Measurements from ENCODE around the gene NRP2. TPM values are rescaled to one million over a fixed set of nuclear protein-coding genes. Genes with fewer than 3 reads are reported as not detected.

The NRP2 gene
- total RNA-seq, 1 donor from 2014 or later: 137 TPM

DNA sequence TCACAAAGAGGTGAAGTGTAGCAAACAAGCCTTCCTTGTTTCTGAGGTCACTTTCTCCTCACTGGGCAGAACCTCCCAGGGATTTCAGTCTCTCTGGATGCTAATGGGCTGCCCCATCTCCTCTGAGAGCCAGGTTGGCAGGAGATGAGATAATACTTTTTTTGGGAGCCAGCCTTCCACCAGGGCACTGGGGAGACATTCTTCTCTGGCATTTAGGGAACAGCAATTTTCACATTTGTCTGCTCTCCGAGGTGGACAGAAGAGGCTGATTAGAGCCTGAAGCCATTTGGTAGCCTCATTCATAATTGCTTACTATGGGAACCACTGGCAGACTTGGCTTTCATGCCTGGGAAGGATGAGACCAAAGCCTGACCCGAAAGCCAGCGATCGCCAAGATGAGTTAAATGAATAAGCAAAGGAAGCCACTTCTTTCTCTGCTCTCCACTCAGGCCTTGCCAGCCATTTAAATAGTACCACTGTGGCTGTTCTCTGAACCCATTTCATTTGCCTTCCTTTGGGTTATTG is 70.1 kb downstream of the NRP2 start:
- no peak for DNase-seq (ENCODE audit: low read depth in 2 of 2)

DNA sequence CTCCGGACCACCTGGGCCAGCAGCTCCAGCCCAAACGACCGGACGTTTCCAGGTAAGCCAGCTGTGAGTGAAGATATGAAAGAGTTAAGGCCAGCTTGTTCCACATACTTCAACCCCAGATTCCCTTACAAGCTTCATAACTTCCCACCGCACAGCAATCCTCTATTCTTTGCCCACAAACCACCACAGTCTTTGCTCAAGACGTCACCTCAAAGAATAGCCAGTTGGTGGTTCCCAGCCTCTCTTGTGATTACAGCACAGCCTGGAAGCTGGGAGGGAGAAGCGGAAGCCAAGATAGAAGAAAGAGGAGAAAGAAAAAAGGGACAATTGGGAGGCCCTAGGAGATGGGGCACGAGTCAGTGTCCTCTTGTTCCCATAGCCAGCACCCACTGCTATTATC is 70.6 kb downstream of the NRP2 start:
- no peak for DNase-seq (ENCODE audit: low read depth in 2 of 2)

DNA sequence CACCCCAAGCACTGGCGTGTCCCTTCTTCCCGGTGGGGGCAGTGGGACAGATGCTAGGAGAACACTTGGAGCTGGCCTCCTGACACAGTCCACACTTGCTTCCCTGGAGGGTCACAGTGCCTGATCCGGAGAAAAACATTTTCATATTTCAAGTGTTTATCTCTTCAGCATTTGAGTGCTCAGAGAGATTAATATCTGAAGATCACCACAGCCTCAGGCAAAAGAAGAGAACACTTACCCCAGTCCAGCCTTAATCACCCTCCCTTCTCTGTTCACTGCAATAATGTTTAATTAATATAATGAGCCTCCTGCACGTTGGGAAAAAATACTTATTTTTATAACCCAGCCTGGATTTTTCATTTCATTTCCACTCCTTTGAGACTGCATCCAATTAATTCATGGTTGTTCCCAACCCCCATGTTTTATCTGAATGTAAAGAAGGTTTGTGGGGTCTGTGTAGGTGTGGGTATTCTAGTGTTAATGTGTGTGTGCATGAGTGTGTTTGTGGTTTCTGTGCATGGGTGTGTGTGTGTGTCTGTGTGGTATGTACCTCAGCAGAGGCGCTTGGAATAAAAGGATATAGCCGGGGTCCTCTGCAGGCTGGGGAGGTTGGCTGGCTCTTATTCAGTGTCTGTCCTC is 72.1 kb downstream of the NRP2 start:
- DNase-seq (ENCODE audit: low read depth in 2 of 2): no peak

GRCh38 chr2:205754924-205755321 is 72.6 kb downstream of the NRP2 start:
- DNase-seq (ENCODE audit: low read depth in 2 of 2): no peak

DNA sequence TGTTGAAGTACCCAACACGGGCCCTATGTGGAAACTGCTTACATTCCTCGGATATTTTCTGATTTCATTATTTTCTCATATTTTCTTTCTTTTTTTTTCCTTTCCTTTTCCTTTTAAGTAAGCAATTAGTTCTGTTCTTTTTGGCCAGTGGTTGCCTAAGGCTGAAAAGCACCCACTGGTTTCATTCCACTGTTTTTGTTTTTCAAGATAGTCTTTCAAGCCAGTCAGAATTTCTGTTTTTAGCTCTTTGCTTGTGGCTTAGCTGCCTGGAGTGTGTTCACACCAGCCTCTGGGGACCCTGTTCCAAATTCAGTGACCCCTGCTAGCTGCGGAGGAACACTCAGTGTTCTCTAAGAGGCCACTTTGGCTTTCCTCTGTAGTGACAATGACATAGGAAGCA is 73.6 kb downstream of the NRP2 start:
- no peak for DNase-seq (ENCODE audit: low read depth in 2 of 2)

- no peak for DNase-seq (ENCODE audit: low read depth in 2 of 2)
Measured at GRCh38 chr2:205757271-205757670, 75.0 kb downstream of the NRP2 start.

DNA sequence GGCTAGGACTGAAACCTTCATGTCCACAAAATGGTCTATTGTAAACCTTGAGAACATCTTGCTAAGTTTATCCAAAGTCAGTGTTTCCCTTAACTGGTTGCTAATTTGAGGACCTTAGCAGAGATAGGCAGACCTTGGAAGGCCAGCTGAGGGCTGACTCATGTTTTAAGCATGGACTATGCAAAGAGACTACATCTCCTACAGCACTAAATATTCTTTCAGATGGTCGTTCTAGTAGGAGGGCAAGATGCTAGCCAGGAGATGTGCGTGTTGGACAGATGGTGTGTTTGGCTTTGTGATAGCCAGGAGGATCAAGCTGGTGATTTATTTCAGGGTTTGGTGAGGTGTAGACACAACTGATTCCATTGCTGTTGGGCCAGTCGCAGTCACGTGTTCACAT is 75.8 kb downstream of the NRP2 start:
- DNase-seq (ENCODE audit: low read depth in 2 of 2): peak in 1 of 2 donors; percentile 78

- peak; percentile 58 to 83 for DNase-seq (ENCODE audit: low read depth in 2 of 2)
Measured at GRCh38 chr2:205758500-205758899, 76.2 kb downstream of the NRP2 start.

DNA sequence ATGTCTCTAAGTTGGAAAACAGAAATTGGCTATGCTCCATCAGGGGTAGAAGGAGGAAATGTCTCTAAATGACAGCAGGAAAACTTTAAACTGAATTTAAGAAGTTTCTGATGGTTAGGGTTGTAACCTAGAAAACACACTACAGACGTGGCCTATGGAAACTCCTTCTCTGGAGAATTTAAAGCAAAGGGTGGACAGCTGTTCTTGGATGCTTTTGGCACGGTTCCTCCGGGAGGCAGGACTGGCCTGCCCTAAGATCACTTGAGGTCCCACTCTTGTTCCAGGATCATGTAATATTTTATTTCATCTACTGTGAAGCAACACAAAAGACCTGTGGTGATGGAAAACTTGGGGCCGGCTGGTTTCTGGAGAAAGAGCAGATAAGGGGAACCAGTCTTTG is 77.0 kb downstream of the NRP2 start:
- no peak for DNase-seq (ENCODE audit: low read depth in 2 of 2)

GRCh38 chr2:205759732-205760131 is 77.4 kb downstream of the NRP2 start:
- no peak for DNase-seq (ENCODE audit: low read depth in 2 of 2)

DNA sequence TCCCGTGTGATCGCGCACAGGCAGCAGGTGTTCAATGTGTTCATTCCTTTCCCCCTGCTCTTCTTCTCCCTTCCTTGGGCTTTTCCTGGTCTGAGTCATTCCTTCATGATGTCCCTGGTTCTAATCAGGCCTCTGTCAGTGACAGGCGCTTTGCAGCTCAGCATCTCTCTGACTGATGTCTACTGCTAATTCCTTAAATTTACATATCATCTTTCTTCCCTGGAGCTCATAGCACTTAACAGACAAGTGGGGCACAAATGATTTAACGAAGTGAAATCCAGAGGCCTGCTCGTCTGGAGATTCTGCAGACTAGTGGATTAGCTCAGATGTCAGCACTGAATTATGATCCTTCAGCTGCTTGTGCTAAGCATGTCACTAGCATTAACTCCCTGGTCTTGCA is 77.9 kb downstream of the NRP2 start:
- DNase-seq (ENCODE audit: low read depth in 2 of 2): no peak

DNA sequence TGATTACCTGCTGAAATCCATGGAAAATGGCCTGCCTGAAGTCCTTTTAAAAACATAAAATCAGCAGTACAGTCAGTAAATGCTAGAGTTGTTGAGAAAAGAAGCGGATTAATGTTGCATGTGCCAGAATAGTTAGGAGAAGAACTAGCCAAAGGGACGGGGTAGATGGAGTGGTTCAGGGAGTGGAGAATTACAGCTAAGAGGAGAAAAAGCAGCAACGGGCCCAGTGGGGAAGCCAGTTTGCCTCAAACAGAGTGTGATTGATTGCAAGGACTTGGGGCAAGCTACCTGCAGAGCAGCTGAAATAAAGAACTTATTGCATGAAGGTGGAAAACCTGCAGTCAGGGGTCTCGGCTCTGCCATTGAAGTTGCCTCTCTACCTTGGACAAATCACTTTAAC is 79.1 kb downstream of the NRP2 start:
- DNase-seq (ENCODE audit: low read depth in 2 of 2): no peak

DNA sequence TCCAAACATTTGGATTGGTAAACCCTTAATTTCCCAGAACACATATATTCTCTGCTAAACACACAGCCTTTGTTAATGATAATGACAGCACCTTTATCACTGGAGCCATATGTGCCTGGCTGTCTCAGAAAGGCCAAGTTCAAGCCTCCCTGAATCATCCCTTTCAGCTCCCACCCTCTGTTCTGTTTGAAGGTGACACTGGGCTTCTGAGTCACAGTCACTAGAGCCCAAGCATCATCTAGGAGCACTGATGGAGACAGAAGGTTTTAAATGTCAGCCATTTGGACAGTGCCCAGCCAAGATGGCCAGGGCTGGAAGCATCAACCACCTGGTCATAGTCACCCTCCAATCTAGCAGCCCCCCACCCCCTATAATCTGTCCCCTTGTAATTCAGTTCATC is 80.6 kb downstream of the NRP2 start:
- no peak for DNase-seq (ENCODE audit: low read depth in 2 of 2)

GRCh38 chr2:205763708-205764211 is 81.5 kb downstream of the NRP2 start:
- DNase-seq (ENCODE audit: low read depth in 2 of 2): peak; percentile 85

- DNase-seq (ENCODE audit: low read depth in 2 of 2): no peak
Measured at GRCh38 chr2:205764270-205764746, 82.0 kb downstream of the NRP2 start.

DNA sequence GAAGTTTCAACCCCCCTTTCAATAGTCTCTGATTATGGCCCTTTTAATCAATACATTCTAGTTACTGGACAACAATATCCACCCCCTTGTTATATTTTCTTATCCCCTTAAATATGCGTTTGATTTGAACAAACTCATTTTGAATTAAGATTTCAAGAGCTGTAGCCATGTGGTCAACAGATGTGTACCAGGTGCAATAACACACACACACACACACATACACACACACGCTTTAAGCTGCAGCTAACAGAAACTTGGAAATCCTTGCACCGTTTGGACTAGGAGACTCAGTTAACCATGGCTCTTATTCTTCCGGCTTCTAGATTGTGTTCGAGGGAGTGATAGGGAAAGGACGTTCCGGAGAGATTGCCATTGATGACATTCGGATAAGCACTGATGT is 82.8 kb downstream of the NRP2 start:
- DNase-seq (ENCODE audit: low read depth in 2 of 2): no peak

DNA sequence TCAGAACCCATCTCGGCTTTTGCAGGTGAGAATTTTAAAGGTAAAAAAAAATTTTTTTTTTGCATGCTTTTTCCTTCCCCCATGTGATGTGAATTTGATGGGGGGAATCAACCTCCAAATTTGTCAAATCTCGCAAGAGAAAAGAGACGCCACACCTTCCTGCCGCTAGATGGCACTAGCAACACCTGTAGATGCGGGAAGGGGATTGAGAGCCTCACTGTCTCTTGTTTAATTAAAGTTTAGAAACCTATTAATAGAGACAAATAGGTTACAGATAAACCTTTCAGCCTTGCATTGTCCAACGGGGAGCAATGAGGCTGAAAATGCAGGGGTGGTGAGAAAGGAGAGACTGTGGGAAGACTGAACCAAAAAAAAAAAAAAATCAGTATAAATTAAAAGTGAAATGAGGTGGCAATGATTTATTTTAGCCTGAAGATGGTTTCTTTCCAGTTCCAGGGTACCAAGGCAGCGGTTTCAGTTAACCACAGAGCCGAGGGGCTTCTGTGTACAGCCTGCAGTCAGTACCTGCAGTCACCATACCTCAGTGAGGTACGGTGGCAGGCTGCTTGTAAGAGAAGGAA is 84.6 kb downstream of the NRP2 start:
- peak; percentile 67 to 76 for DNase-seq (ENCODE audit: low read depth in 2 of 2)

DNA sequence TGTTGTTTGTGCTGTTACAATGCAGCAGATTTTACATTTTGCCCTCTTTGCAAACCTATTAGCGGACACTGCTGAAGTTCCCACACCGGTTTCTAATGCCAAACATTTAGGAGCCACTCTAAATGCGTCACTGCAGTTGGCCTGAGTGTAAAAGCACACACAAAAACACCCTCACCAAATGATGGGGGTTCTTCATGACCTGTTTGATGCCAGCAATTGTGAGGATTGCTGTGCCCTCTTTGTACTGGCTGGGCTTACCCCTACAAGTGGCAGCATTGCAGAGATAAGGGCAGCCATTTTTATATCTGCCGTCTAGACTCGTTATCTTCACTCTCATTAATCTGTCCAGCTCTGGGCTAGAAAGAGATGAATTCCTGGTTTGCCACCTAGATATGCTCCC is 85.3 kb downstream of the NRP2 start:
- DNase-seq (ENCODE audit: low read depth in 2 of 2): no peak

DNA sequence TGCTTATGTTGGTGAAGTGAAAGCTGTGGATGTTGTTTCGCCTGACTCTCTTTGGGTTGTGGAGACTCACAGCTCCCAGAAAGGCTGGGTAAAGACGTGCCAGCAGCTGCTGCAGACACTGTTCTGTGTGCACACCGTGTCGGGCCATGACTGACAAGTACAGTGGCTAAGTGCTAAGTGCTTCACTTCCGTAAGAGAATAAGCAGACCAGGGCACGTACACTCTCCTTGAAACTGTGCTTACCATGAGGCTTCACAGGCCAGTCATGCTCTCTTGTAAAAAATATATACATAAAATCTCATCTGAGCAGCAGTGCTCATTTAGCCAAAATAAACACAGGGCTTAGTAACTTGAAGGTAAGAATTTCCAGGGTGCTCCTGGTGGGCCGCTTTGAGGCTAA is 86.0 kb downstream of the NRP2 start:
- no peak for DNase-seq (ENCODE audit: low read depth in 2 of 2)

GRCh38 chr2:205768815-205769494 is 86.7 kb downstream of the NRP2 start:
- no peak for DNase-seq (ENCODE audit: low read depth in 2 of 2)

- DNase-seq (ENCODE audit: low read depth in 2 of 2): peak; percentile 54 to 91
Measured at GRCh38 chr2:205769495-205769850, 87.2 kb downstream of the NRP2 start.

DNA sequence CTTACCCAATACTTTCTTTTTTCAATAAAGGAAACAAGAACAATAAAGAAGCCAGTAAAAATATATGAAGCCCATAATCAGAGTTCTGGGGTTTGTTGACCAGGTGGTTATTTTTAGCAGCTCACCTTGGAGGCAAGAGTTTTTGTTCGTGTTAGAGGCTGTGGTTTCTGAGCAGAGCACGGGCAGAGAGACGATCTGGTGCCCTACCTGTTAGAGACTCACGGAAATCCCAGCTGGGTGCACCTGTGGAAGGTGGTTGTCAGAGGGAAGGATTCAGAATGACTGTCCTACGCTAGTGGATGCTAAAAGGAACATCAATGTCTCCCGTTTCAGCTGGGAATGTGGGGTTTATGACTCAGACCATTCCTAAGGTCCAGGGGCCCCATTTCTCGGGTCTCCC is 87.6 kb downstream of the NRP2 start:
- no peak for DNase-seq (ENCODE audit: low read depth in 2 of 2)

GRCh38 chr2:205770577-205770976 is 88.3 kb downstream of the NRP2 start:
- DNase-seq (ENCODE audit: low read depth in 2 of 2): no peak
